GM23338 (cell line): ENCODE data around the gene PI4K2A. TPM values are rescaled to one million over a fixed set of nuclear protein-coding genes. Genes with fewer than 3 reads are reported as not detected.

Experiments used
- ATAC-seq: fragments of 200-7000 bp; cut with Tn5 transposase; 3 replicates; pipeline ENCODE4 v1.9.1; 2020
- DNase-seq: peaks from one replicate; pipeline ENCODE4 v3.0.0-alpha.2; 2015; ENCODE audit warnings: low spot score
- H2AFZ ChIP-seq: fragments of 200-600 bp; sonication (generic); 2 replicates; pipeline ENCODE4 v1.8.0; 2016; ENCODE audit warnings: antibody characterized with exemption, mild to moderate bottlenecking, moderate library complexity
- H3F3A ChIP-seq: fragments of 200-600 bp; sonication (generic); replicated peaks from 2 replicates; pipeline ENCODE4 v1.8.0; 2017; ENCODE audit warnings: antibody characterized with exemption, mixed run types, low read depth
- H3K27ac ChIP-seq: fragments of 200-600 bp; sonication (generic); 2 replicates; pipeline ENCODE4 v1.6.1; 2016; ENCODE audit warnings: low read depth
- H3K27me3 ChIP-seq: fragments of 200-600 bp; sonication (generic); 2 replicates; pipeline ENCODE4 v1.8.0; 2016; ENCODE audit warnings: mild to moderate bottlenecking, mixed run types, moderate library complexity; ENCODE audit not compliant: insufficient read depth
- H3K36me3 ChIP-seq: fragments of 200-600 bp; sonication (generic); 2 replicates; pipeline ENCODE4 v1.8.0; 2016; ENCODE audit warnings: mild to moderate bottlenecking; ENCODE audit not compliant: insufficient read depth
- H3K4me1 ChIP-seq: fragments of 200-600 bp; sonication (generic); 2 replicates; pipeline ENCODE4 v1.8.0; 2016; ENCODE audit warnings: mild to moderate bottlenecking, moderate library complexity; ENCODE audit not compliant: insufficient read depth
- H3K4me2 ChIP-seq: fragments of 200-600 bp; sonication (generic); 2 replicates; pipeline ENCODE4 v1.7.1; 2017; ENCODE audit warnings: mixed run types
- H3K4me3 ChIP-seq: fragments of 200-600 bp; sonication (generic); 2 replicates; pipeline ENCODE4 v1.6.1; 2016; ENCODE audit warnings: mixed run types
- H3K79me2 ChIP-seq: fragments of 200-600 bp; sonication (generic); replicated peaks from 2 replicates; pipeline ENCODE4 v1.8.0; 2017; ENCODE audit warnings: mild to moderate bottlenecking; ENCODE audit not compliant: insufficient read depth
- H3K9me2 ChIP-seq: fragments of 200-600 bp; sonication (generic); 2 replicates; pipeline ENCODE4 v1.8.0; 2017; ENCODE audit not compliant: insufficient read depth
- H4K20me1 ChIP-seq: fragments of 200-600 bp; sonication (generic); replicated peaks from 2 replicates; pipeline ENCODE4 v1.8.0; 2017; ENCODE audit warnings: mild to moderate bottlenecking; ENCODE audit not compliant: insufficient read depth
- H3K27ac Mint-ChIP-seq: 2 replicates; pipeline ENCODE4 v1.8.0; 2020; ENCODE audit warnings: inconsistent platforms, mild to moderate bottlenecking, moderate library complexity, mixed read lengths
- H3K27me3 Mint-ChIP-seq: 3 replicates; pipeline ENCODE4 v1.8.0; 2022; ENCODE audit warnings: low read depth, mild to moderate bottlenecking, moderate library complexity, mixed read lengths, inconsistent platforms; ENCODE audit not compliant: insufficient read depth, poor library complexity
- H3K36me3 Mint-ChIP-seq: 3 replicates; pipeline ENCODE4 v1.8.0; 2021; ENCODE audit warnings: low read depth, mild to moderate bottlenecking, inconsistent platforms, moderate library complexity, mixed read lengths
- H3K4me1 Mint-ChIP-seq: 3 replicates; pipeline ENCODE4 v1.8.0; 2020; ENCODE audit warnings: mild to moderate bottlenecking, inconsistent platforms, mixed read lengths
- H3K4me3 Mint-ChIP-seq: 3 replicates; pipeline ENCODE4 v1.8.0; 2021; ENCODE audit warnings: moderate library complexity, mild to moderate bottlenecking, inconsistent platforms, mixed read lengths
- H3K9me3 Mint-ChIP-seq: 3 replicates; pipeline ENCODE4 v1.8.0; 2020; ENCODE audit warnings: moderate library complexity, mild to moderate bottlenecking, inconsistent platforms, mixed read lengths
- CTCF ChIP-seq, 2 experiments: fragments of 200-600 bp in 1 of 2; sonication (generic) in 1 of 2; conservative IDR thresholded peaks; 2 replicates each; pipeline versions ENCODE4 v1.5.1 to v1.6.1; 2016 to 2017; ENCODE audit warnings: antibody characterized with exemption in 2 of 2, low read depth in 2 of 2, mild to moderate bottlenecking in 2 of 2, moderate library complexity in 1 of 2
- ETS1 ChIP-seq: IDR thresholded peaks from 2 replicates; pipeline ENCODE4 v1.6.1; 2016; ENCODE audit warnings: antibody characterized with exemption
- EZH2 ChIP-seq: fragments of 200-600 bp; sonication (generic); IDR thresholded peaks from one replicate; pipeline ENCODE4 v1.8.0; 2017; ENCODE audit warnings: antibody characterized with exemption, mild to moderate bottlenecking, low read depth; ENCODE audit not compliant: unreplicated experiment
- JUNB ChIP-seq: IDR thresholded peaks from one replicate; pipeline ENCODE4 v1.6.1; 2016; ENCODE audit warnings: antibody characterized with exemption; ENCODE audit not compliant: unreplicated experiment
- POLR2AphosphoS5 ChIP-seq: IDR thresholded peaks from 2 replicates; pipeline ENCODE4 v1.6.1; 2016; ENCODE audit warnings: antibody characterized with exemption, low read depth
- REST ChIP-seq: IDR thresholded peaks from one replicate; pipeline ENCODE4 v1.6.1; 2018; ENCODE audit warnings: antibody characterized with exemption; ENCODE audit not compliant: unreplicated experiment
- ZNF331 ChIP-seq: fragments of 250-450 bp; sonication (Bioruptor Pico); IDR thresholded peaks from 2 replicates; pipeline ENCODE4 v1.5.0; 2020; ENCODE audit warnings: low read depth, mild to moderate bottlenecking, moderate library complexity
- ZNF462 ChIP-seq: fragments of 250-450 bp; sonication (Bioruptor Pico); IDR thresholded peaks from 2 replicates; pipeline ENCODE4 v1.5.0; 2020; ENCODE audit warnings: mild to moderate bottlenecking, moderate library complexity
- polyA plus RNA-seq: library from polyadenylated mRNA; unstranded; fragments of >200 nt; fragmentation: Nextera tagmentation; extraction: Ambion mirVana; gene quantifications from 2 replicates; pipeline ENCODE4 v1.2.1, GENCODE V29; 2016
- total RNA-seq: library from RNA; depleted of rRNA; stranded (reverse); fragments of >200 nt; shearing (Covaris generic); gene quantifications from 2 replicates; pipeline ENCODE4 v1.2.3, GENCODE V29; 2014

Gene PI4K2A
- total and polyA plus RNA-seq, 2 experiments from 2014 or later = 8.1 to 29.2 TPM

- TF ChIP-seq EZH2 = no peak
- TF ChIP-seq REST = no peak
- no peak for TF ChIP-seq CTCF (conservative IDR thresholded peaks at IDR 0.05; ENCODE audit: low read depth in 2 of 2)
- TF ChIP-seq POLR2AphosphoS5 = no peak
- no peak for TF ChIP-seq ZNF331
- no peak for TF ChIP-seq JUNB
These were observed 31.4 kb upstream of the PI4K2A start (continued) for GRCh38 chr10:97608991-97609561.

GRCh38 chr10:97611473-97611872 lies 29.0 kb upstream of the PI4K2A start:
- H3K4me1 ChIP-seq = no peaks in the 10 kb centered on the region
- TF ChIP-seq ETS1 (no peak), ZNF331 (no peak), ZNF462 (CRISPR knock-in tag) (no peak), CTCF (conservative IDR thresholded peaks at IDR 0.05; ENCODE audit: low read depth in 2 of 2) (no peak)
- H2AFZ ChIP-seq = no peak overlapping the region
- no peak overlapping the region for H3K27ac Mint-ChIP-seq
- no peak overlapping the region for H3K4me2 ChIP-seq
- peaks cover 10% of the 10 kb centered on the region for H3K4me1 Mint-ChIP-seq
- H4K20me1 ChIP-seq = 0 out of 2 replicates have a peak, but pooled peaks cover 3% of the 10 kb centered on the region
- DNase-seq = no peak
- peak; percentile 60 for ATAC-seq
- H3K27ac ChIP-seq = no peak overlapping the region
- peaks cover 4% of the 10 kb centered on the region for H3K27me3 Mint-ChIP-seq
- H3K9me3 Mint-ChIP-seq = no peaks in the 10 kb centered on the region
- H3K36me3 Mint-ChIP-seq = no peaks in the 10 kb centered on the region
- H3K9me2 ChIP-seq = no peaks in the 10 kb centered on the region
- H3K27me3 ChIP-seq = no peaks in the 10 kb centered on the region
- no peaks in the 10 kb centered on the region for H3K36me3 ChIP-seq
- no peak overlapping the region for H3K4me3 ChIP-seq
- H3K4me3 Mint-ChIP-seq = no peak overlapping the region
- no peaks in the 10 kb centered on the region for H3F3A ChIP-seq
- no peaks in the 10 kb centered on the region for H3K79me2 ChIP-seq
